GM21529 (cell line): Measurements from ENCODE around the gene ARF6.
"Not testable (repeated sequence)": the region's sequence is repeated elsewhere in the genome, so short reads cannot be mapped to it uniquely, and the experiment has no call there.

ENCODE experiments used
- ATAC-seq: cut with Tn5 transposase; IDR thresholded peaks from one replicate; pipeline ENCODE4 v1.9.1; 2021; ENCODE audit not compliant: unreplicated experiment

ARF6 gene

GRCh38 chr14:49892636-49893308 lies at the start of gene ARF6:
Gene ARF6, plus strand, starts transcription at chr14:49893082. Its CDS starts 655 bp downstream, at chr14:49893737.
- ATAC-seq = peak; percentile 70

DNA sequence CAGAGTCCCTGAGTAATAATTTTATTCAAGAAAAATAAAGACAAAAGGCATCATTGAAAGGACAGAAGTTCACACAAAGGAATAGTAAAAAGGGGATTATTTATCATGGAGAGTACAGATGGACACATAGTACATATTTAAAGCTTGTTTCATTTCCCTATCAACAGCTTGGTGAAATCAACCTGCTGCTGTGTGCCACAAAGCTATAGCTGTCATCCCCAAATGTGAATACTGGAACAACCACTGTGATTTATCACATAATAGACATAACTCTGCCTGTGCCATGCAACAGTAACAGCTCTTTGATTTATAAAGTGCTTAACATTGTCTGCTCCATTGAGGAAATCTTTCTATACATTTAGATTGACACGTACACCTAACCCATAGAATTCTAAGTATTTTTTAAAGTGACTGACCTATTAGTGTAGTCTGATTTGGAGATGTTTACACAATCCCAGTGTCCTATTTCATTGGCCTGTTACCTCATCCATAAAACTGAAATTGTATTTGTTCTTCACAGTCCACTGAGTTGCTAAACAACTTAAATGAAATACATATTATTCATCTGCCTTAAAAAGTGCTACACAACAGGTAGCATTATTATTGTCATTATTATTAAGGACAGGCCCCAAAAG lies 43.6 kb upstream of the ARF6 start:
- no peak for ATAC-seq

- no peak for ATAC-seq
Observed at GRCh38 chr14:49851813-49852212, 41.1 kb upstream of the ARF6 start.

GRCh38 chr14:49852301-49853157 lies 40.4 kb upstream of the ARF6 start, which contains the start of gene NEMF:
Gene NEMF, minus strand, starts transcription at chr14:49852788. Its CDS starts 35 bp downstream, at chr14:49852753.
- ATAC-seq = peak; percentile 83

GRCh38 chr14:49853158-49853477 lies 39.8 kb upstream of the ARF6 start:
- peak; percentile 2 for ATAC-seq

DNA sequence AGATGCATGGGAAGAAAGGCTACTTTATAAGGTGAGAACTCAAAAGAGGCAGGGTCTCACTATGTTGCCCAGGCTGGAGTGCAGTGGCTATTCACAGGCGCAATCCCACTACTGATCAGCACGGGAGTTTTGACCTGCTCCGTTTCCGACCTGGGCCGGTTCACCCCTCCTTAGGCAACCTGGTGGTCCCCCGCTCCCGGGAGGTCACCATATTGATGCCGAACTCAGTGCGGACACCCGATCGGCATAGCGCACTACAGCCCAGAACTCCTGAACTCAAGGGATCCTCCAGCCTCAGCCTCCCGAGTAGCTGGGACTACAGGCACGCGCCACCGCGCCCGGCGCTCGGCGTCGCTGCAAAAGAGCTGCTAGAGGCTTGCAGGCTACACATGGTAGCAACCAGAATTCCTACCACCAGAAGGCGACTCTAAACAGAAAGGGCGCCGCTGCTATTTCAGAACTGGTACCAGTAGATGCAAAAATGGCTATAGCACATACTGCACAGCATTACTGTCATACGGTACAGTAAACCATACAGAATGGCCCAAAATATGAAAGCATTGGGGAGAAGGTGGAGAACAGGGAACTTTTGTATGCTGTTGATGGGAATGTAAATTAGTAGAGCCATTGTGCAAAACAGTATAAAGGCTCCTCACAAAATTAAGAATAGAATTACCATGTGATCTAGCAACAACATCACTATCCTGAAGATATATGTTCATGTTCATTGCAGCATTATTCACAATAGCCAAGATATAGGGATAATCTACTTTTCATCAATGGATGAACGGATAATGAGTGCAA lies 39.1 kb upstream of the ARF6 start:
- ATAC-seq = peak; percentile 38

DNA sequence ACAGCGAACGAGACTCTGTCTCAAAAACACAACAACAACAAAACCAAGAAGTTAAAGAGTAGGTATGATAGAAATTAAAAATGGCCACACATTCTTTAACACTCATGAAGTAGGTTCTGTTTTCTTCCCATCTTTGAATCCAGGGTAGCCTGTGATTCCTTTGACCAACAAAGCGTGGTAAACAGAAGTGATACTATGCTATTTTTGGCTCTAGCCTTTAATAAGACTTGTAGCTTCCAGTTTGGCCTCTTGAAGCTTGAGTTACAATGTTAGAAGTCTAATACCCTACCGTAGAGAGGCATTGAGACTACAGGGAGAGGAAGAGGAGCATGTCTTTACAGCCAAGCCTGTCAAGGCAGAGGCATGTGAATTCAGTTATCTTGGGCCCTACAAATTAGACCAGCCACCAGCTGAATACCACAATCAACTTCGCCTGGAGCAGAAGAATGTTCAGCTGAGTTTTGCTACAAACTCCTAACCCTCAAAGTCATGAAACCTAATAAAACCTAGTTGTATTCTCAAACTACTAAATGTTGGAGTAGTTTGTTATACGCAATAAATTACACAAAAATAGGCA lies 35.4 kb upstream of the ARF6 start:
- ATAC-seq = no peak

GRCh38 chr14:49858383-49858782 lies 34.5 kb upstream of the ARF6 start:
- no peak for ATAC-seq

DNA sequence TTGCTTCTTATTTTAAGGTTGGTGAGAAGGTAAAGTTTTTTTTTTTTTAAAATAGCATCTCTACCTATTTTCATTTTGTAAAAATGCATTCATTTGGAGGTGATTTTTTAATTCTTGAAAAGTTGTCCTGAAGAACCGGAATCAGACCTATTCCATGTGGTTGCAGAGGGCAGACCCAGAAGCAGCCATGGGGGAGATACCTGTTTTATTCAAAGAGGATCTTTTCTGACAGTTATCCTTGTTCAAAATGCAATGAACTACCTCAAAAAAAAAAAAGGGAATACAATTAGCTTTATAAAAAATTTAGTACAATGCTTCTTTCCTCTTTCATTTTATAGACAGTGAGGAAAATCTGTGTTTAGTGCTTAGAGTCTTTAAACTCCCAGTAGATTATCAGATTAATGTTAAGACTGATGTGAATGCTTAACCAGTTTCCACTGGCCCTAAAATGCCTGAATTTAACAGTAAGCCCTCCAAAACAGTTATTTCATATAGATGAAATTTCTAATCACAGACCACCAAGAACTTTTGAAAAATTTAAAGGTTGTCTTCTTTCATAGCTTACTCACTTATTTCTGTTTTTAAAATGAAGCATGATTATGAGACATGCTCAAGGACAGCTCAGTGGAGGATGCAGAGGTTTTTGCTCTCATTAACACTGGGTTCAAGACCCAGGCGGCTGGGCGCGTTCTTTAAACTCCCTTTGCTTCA lies 31.7 kb upstream of the ARF6 start:
- ATAC-seq = no peak

DNA sequence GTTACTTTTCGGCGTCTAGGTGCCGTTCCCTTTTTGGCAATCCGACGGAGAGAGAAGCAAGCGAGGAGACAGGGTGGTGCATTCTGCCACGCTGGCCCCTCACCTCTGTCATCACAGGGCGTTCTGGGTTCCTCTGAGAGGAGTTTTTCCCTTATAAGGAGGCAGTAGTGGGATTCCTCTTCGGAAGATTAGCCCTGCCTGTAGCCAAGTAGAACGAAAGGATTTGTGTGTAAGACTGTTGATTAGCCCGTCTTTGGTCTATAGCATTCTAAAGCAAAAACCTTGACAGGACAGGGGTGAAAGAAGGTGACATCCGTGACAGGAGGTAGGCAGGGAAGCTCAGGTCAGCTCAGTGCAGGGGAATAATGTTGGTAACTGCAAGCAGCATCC lies 31.2 kb upstream of the ARF6 start:
- no peak for ATAC-seq

DNA sequence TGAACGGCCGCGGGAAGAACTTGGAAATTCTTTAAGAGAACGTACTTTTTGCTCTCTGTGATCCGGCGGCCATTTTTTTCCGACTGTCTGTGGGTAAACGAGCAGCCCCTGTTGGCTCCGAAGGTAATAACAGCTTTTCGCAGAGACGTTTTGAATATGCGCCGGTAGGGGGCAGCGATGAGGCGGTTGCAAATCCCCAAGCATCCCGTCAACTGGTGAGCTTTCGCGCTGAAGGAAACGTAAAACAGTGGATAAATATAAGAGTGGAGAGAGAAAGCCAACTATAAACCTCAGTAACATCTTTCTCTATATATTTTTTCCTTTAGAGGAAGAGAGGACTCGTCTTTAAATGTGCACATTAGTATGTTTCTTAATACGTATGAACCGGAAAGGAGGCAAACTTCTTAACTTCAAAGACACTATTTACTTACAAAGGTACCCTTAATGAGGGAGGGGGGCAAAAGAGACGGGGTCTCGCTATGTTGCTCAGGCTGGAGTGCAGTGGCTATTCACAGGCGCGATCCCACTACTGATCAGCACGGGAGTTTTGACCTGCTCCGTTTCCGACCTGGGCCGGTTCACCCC lies 30.7 kb upstream of the ARF6 start:
- ATAC-seq = peak; percentile 18

GRCh38 chr14:49863487-49864281 lies 29.2 kb upstream of the ARF6 start:
- no peak for ATAC-seq

GRCh38 chr14:49865431-49865859 lies 27.4 kb upstream of the ARF6 start:
- no peak for ATAC-seq

DNA sequence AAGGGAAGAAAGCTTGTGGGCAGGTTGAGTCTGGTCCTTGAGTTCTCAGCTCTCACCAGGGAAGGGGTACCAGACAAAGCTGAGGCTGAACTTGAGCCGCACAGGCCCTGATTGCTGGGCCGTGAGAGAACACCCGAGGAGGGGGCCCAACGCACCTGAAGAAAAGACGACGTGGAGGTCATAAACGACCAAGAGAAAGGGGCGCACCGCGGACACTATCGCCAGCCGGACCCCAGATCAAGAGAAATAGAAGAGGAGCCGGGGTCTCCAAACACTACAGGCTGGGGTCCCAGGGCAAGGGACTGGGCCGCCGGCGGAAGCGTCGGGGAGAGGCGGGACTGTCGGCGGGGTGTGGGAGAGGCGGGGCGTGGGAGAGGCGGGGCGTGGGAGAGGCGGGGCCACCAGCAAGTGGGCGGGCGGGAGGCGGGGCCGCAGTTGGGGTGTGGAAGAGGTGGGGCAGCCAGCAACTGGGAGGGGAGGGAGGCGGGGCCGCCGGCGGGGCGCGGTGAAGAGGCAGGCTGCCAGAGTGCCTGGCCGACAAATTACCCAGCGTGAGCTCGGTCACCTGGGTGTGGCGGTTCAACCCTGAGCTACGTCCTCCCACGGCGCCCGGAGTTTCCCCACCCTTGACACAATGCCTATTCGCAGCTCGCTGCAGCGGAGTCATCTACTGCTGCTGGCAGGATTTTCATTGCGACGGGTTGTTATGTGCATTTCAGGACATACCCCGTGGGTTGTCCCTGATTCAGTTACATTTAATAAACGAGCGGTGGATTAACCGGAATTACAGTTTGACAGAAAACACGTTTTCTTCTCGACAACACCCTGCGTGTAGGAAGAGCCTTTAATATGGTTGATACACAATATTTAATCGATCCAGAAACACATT lies 24.8 kb upstream of the ARF6 start:
- peak; percentile 80 for ATAC-seq

GRCh38 chr14:49868720-49869114 lies 24.2 kb upstream of the ARF6 start:
- ATAC-seq = no peak

DNA sequence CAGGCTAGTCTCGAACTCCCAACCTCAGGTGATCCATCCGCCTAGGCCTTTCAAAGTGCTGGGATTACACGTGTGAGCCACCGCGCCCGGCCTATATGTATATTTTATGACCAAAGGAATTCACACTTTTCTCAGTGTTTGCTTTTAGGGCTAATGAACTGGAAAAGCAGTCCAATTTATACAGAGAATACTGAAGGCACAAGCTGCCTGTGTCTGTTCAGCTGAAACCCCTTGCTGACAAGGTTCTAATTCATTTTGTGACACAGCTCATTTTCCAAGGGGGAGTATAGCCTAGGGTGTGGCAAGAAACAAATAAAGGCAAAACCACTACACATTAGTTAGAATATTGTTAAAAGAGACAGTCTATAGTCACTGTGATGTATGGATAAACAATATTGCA lies 22.0 kb upstream of the ARF6 start:
- no peak for ATAC-seq

GRCh38 chr14:49873548-49873947 lies 19.3 kb upstream of the ARF6 start:
- ATAC-seq = not testable (repeated sequence)

DNA sequence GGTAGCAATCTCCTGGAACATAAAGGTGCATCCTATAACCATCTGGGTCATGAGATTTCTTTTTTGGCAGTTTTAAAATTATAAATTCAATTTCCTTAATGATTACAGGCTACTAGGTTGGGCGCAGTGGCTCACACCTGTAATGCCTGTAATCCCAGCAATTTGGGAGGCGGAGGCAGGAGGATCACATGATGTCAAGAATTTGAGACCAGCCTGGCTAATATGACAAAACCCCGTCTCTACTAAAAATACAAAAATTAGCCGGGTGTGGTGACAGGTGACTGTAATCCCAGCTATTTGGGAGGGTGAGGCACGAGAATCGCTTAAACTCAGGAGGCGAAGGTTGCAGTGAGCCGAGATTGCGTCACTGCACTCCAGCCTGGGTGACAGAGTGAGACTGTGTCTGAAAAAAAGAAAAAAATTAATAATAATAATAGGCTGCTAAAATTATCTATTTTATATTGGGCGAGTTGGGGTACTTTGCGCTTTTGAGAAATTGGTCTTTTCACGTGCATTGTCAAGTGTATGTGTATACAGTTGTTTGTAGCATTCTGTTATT lies 17.2 kb upstream of the ARF6 start:
- no peak for ATAC-seq
